ENCODE data around the gene FLVCR2.

Gene FLVCR2

GRCh38 chr14:75553761-75554364 lies 24.6 kb upstream of the FLVCR2 start:
- H3F3A ChIP-seq (ENCODE audit: control insufficient read depth, insufficient read depth), result no peaks in the 10 kb centered on the region
- TF ChIP-seq EZH2phosphoT487 (IDR thresholded peaks at IDR 0.05; ENCODE audit: borderline replicate concordance, low read length), result no peak
- no peak for TF ChIP-seq CTCF (IDR thresholded peaks at IDR 0.05; ENCODE audit: low read depth, low read length, poor library complexity, severe bottlenecking)
- H3K9me3 ChIP-seq (ENCODE audit: control insufficient read depth, insufficient read depth, low read length), result no peaks in the 10 kb centered on the region
- H3K4me1 ChIP-seq (ENCODE audit: control insufficient read depth, low read length), result no peaks in the 10 kb centered on the region
- no peaks in the 10 kb centered on the region for H4K20me1 ChIP-seq (ENCODE audit: control insufficient read depth, insufficient read depth, low read depth, low read length)
- H3K79me2 ChIP-seq (ENCODE audit: control insufficient read depth, low read length), result no peaks in the 10 kb centered on the region
- H3K27ac ChIP-seq (ENCODE audit: low read depth, low read length), result no peak overlapping the region
- no peak overlapping the region for H3K4me3 ChIP-seq (ENCODE audit: low read length)
- H3K4me2 ChIP-seq (ENCODE audit: low read length), result no peak overlapping the region
- peaks cover 44% of the 10 kb centered on the region for H3K27me3 ChIP-seq (ENCODE audit: control insufficient read depth, low read length)
- no peaks in the 10 kb centered on the region for H3K9me2 ChIP-seq (replicated peaks; ENCODE audit: control insufficient read depth, low read length)
- no peaks in the 10 kb centered on the region for H3K36me3 ChIP-seq (ENCODE audit: control insufficient read depth, low read length)

- Histone ChIP-seq H4K20me1 (ENCODE audit: control insufficient read depth, insufficient read depth, low read depth, low read length) (no peaks in the 10 kb centered on the region), H3K27ac (ENCODE audit: low read depth, low read length) (no peak overlapping the region), H3K4me1 (ENCODE audit: control insufficient read depth, low read length) (no peaks in the 10 kb centered on the region), H3F3A (ENCODE audit: control insufficient read depth, insufficient read depth) (no peaks in the 10 kb centered on the region), H3K9me3 (ENCODE audit: control insufficient read depth, insufficient read depth, low read length) (no peaks in the 10 kb centered on the region), H3K4me2 (ENCODE audit: low read length) (no peak overlapping the region), H3K79me2 (ENCODE audit: control insufficient read depth, low read length) (no peaks in the 10 kb centered on the region), H3K36me3 (ENCODE audit: control insufficient read depth, low read length) (no peaks in the 10 kb centered on the region), H3K9me2 (replicated peaks; ENCODE audit: control insufficient read depth, low read length) (no peaks in the 10 kb centered on the region), H3K27me3 (ENCODE audit: control insufficient read depth, low read length) (peaks cover 38% of the 10 kb centered on the region), H3K4me3 (ENCODE audit: low read length) (no peak overlapping the region)
- TF ChIP-seq CTCF (IDR thresholded peaks at IDR 0.05; ENCODE audit: low read depth, low read length, poor library complexity, severe bottlenecking) (no peak), EZH2phosphoT487 (IDR thresholded peaks at IDR 0.05; ENCODE audit: borderline replicate concordance, low read length) (no peak)
These were observed 23.9 kb upstream of the FLVCR2 start for GRCh38 chr14:75554482-75554881.

- Histone ChIP-seq H3K9me3 (ENCODE audit: control insufficient read depth, insufficient read depth, low read length) (no peaks in the 10 kb centered on the region), H3K4me2 (ENCODE audit: low read length) (no peak overlapping the region), H3K27me3 (ENCODE audit: control insufficient read depth, low read length) (peaks cover 27% of the 10 kb centered on the region), H4K20me1 (ENCODE audit: control insufficient read depth, insufficient read depth, low read depth, low read length) (no peaks in the 10 kb centered on the region), H3K27ac (ENCODE audit: low read depth, low read length) (no peak overlapping the region), H3K4me3 (ENCODE audit: low read length) (no peak overlapping the region), H3K4me1 (ENCODE audit: control insufficient read depth, low read length) (no peaks in the 10 kb centered on the region; the same call in 1 of the 2 replicates), H3K9me2 (replicated peaks; ENCODE audit: control insufficient read depth, low read length) (no peaks in the 10 kb centered on the region), H3F3A (ENCODE audit: control insufficient read depth, insufficient read depth) (no peaks in the 10 kb centered on the region), H3K79me2 (ENCODE audit: control insufficient read depth, low read length) (no peaks in the 10 kb centered on the region), H3K36me3 (ENCODE audit: control insufficient read depth, low read length) (no peaks in the 10 kb centered on the region)
- TF ChIP-seq EZH2phosphoT487 (IDR thresholded peaks at IDR 0.05; ENCODE audit: borderline replicate concordance, low read length) (no peak), CTCF (IDR thresholded peaks at IDR 0.05; ENCODE audit: low read depth, low read length, poor library complexity, severe bottlenecking) (no peak)
These were observed 20.0 kb upstream of the FLVCR2 start for GRCh38 chr14:75558440-75558839.

All from DOHH2 (cell line).